GM18507 (cell line): ENCODE measurements around the gene PTS.
A peak's percentile ranks its signal among the peaks of the same experiment; 100 is the strongest.

Source experiments
- DNase-seq: peaks from one replicate; pipeline ENCODE4 v3.0.0; 2011; ENCODE audit warnings: low read depth; ENCODE audit not compliant: insufficient read length; ENCODE audit errors: extremely low spot score
- FAIRE-seq: peaks from 2 replicates; lab custom pipeline; 2011; peaks lifted over from hg19 to GRCh38; lab: Jason Lieb, UNC

PTS gene

DNA sequence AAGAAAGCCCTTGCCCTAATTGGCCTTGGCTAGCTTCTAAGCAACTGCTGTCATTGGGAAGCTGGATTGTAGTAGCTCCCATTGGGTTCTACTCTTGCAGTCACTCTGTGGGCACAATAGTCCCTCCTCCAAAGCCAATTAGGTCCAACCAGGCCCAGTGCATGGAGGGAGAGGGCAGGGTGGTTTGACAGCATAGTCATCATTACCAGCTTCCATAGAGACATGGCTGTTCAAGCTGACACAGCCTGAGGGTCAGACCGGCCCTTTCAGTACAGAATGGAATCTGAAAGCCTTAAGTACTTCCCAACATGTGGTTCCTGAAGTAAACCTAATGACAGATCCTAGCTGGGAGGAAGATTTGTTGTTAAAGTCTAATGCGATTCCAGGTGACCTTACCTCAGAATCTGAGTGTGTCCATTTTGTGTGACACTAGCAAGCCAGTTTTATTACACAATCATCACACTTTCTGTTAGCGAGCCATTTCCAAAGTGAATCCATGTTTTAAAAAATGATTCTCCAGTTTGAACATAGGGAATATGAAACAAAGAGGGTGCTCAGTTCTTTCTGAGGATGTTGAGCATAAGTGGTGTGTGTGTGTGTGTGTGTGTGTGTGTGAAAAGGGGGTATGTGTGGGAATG lies 27.5 kb downstream of the PTS start:
- DNase-seq, result no peak
- no peak for FAIRE-seq

DNA sequence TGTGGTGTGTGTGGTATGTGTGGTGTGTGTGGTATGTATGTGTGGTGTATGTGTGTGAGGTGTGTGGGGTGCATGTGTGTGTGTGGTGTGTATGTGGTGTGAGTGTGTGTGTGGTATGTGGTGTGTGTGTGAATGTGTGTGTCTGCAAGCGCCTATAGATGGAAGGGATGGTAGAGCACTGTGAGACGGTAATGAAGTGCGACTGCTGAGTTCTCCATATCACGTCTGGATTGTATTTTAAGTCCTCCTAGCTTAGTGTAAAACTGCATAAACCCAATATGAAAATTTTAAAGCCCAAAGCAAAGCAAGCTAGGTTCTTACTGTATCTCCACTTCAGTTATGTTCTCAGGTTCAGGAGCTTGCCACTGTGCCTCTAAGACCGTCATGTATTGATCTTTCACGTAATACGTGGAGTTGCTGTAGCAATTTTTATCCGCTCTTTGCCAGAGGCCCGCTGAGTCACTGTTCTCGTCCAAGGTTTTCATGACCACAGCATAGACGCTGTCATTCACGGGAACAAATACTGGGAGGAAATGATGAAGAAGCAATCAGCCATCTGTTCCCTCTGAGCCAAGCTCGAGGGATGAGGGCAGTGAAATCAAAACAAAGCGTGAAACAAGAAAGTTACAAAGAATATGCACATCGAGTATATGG lies 29.0 kb downstream of the PTS start:
- no peak for DNase-seq
- FAIRE-seq, result no peak

DNA sequence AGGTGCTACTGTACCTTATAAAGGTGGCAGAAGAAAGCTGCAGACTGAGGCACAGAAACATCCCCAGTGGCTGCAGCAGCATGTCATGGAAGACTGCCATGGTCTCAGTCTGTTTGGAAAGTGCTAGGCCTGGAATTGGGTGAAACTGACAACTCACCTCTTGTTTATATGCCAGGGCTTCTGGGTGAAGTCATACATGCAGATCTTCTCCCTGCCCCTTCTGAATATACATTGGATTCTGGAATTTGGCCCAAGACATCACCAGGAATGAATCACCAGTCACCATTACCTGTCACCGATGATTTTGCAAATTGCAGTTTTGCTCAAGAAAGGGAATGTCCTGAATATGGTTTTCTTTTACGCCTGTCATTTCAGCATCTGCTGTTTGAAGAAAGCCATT lies 34.3 kb downstream of the PTS start, which contains the start of gene PLET1:
PLET1 (minus strand) TSS at position 371 of the 400 bp plus-strand sequence; CDS start at position 100, 271 bp downstream.
- no peak for FAIRE-seq
- DNase-seq, result no peak

DNA sequence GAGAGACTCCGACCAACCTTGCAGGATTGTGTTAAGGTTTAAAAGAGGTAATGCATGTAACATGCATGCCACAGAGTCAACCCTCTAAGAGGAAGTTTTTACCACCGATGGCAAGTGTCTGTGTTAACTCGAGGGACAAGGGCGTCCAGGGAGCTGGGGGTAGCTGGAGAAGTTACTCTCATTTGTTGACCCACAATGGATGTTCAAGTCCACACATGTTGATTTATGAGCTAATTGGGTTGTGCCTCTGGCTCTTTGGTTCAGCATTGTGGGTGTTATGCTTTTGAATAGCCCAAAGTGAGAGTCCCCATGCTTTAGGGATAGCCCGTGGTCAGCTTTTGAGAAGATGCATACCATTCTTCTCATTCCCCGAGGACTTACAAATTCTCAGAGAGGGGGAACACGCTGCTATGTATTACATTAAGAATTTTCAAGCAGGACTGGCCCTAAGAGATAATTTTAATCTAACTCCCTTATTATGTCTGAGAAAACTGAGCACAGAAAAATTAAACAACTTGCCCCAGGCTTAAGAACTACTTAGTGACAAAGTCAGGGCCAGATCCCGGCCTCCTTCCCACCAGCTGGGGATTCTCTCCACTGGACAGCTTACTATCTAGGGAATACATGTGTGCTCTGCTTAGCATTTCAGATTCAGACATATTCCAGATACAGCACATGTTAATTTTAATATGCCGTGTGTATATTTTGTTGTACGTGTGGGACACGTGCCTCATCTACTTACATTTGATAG lies 39.6 kb downstream of the PTS start:
- DNase-seq (no peak), FAIRE-seq (no peak)

DNA sequence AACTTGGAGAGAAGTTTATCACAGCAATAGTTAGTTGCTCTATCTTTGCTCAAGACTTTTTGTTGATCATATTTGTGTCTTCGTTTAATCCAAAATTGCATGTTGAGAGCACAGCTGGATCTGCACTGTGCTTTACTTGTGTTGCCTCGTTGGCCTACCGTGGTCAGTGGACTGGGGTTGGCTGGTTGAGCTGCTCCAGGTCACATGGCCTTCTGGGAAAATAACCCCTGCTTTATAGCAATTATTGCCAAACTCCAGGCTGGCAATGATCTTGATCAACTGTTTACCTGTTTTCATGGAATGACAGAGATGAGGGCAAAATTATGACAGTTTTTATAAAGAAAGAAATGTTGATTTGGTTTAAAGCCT lies 40.2 kb downstream of the PTS start:
- no peak for DNase-seq
- FAIRE-seq, result no peak

DNA sequence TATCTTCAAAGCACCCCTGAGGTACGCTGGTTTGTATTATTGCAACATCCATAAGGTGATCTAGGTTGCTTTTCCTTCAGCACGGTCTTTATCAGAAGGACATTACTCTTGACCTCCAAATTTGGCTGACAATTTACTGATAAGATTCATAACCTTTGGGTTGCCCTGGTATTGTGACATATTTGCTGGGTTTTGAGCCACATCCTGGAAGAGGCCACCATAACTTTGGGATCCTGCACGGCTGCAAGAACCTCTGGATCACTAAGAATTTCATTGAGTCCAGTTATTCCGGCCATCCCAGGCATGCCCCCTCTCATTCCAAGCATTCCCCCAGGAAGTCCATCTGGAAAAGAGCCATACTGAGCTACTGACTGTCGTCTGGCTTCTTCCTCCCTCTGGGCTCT lies 41.0 kb downstream of the PTS start:
- no peak for FAIRE-seq
- DNase-seq, result no peak

DNA sequence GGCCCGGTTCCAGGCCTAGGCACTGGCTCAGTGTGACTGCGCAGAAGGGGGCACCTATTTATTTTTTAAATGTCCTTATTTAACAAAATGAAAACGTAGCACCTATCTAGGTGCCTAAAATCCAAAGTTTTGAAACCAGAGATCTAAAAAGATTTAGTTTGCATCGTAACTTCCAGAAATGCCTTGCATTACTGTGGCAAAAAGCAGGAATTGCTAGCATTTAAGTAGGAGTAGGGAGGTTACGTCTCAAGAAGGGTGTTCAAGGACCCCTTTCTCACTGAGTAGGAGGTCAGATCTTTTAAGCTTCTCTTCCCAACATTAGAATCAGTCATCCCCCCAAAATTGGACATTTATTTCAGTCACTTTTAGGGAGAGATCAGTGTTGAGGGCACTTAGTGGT lies 42.2 kb downstream of the PTS start:
- DNase-seq (no peak), FAIRE-seq (no peak)

DNA sequence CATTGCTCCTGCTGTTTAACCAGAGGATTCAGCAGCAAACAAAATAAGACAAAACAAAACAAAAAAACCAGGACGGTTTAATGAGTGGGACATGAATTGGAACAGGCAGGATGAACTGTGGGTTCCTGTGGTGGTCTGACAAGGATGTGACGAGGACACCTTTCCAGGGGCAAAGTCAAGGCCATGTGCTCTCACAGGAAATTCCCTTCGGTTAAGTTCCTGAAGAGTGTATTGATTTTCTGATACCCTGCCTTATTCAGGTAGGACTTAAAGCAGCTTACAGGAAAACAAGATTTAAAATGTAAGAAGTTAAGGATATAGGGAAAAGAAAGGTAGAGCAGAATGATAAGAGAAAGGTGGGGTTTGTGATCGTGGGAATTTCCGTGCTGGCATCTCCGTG lies 42.9 kb downstream of the PTS start:
- FAIRE-seq (no peak), DNase-seq (no peak)

DNA sequence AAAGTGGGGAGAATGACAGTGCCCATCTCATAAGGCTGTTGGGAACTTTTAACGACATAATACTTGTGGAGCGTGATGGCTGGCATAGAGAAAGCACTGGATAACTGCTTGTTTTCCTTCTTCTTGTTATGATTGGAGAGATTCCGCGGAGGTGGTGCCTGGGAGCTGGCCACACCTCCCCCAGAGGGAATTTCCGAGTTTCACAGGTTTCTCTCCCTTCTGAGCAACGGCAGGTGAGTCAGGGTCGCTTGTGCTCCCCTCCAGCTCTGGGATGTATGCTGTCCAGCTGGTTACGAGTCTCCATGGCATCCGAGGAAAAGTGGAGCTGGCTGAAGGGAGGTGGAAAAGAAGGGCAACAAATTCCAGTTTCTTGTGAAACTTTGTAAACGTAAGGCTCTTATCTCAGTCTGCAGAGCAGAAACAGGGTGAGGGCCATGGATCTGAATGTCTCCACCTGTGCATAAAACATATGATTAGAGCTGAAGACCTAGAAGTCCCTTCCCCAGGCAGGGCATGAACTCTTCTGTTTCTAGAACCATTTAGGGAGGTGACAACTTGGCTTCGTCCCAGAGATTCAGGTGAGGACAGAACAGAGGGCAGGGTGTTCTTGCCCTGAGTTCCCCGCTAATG lies 44.4 kb downstream of the PTS start:
- no peak for DNase-seq
- FAIRE-seq, result no peak

DNA sequence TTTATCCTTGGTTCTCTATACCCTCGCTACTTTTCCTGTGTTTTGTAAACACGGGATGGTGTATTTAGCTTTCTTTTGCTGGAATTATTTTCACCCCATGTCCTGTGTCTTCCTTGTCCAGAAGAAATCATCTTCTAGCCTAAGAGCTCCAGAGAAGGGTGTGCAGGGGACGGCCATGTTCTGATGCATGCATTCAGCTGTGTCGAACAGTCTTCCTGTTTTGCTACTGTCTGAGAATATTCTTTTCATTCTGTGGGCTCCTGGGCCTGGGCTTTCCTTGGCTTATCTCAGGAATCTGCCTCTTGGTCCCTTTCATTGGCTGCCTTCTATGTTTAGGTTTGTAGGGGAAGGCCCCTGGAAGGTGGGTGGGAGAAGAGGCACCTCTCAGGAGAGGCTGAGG lies 45.0 kb downstream of the PTS start:
- FAIRE-seq, result no peak
- no peak for DNase-seq

DNA sequence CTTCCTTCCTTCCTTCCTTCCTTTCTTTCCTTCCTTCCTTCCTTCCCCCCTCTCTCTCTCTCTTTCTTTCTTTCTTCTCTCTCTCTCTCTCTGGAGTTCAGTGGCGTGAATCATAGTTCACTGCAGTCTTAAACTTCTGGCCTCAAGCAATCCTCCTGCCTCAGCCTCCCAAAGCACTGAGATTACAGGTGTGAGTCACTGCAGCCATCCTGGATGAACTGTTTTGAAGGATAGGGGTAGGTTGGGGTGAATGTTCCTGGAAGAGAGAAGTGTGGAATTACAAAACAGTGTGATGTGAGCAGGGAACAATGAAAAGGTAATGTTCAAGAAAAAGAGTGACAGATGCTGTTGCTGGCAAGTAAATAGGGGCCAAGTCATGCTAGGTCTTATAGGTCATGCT lies 46.8 kb downstream of the PTS start:
- FAIRE-seq, result no peak
- no peak for DNase-seq

DNA sequence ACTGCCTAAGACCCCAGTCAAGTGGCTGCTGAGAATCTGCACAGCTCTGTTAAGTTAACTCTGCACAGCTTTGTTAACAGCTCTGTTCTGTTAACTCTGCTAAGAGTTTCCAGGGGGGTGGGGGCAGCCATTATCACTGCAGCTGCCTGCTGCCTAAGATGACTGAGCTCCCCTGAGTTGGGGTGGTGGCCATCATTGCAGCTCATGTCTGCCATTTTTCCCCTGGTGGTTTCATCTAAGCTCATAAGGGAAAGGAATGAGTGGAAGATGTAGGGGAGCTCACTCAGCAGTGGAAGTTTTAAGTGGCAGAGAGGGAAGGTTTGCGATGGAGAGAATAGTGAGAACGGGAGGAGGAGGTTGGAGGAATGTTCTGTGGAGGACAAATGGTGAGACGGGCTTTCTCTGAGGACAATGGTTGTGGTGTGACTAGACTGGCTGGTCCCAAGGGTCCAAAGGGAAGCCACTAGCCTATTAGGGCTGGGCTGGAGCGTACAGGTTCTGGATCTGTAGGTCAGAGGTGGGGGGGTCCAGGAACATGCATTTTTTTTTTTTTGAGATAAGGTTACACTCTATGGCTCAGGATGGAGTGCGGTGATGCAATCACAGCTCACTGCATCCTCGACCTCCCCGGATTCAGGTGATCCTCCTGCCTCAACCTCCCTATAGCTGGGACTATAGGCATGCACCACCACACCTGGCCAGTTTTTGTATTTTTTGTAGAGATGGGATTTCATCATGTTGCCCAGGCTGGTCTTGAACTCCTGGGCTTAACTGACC lies 48.0 kb downstream of the PTS start:
- no peak for FAIRE-seq
- no peak for DNase-seq

DNA sequence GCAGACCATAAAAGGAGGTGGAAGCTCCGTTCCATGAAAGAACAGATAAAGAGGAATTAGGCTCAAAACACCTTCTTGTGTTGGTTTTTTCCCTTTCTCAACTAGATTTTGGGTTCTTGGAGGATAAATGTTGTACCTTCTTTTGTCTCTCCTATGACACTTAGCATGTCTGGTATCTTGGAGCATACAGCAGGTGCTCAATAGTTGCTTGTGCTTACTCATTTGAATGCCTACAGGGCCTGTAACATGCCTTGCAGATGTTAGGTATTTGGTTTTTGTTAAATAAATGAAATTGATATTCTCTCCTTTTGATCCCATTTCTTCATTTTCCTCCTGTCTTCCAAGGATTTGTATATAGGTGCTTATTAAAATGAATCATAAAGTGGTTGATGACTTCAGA lies 50.8 kb downstream of the PTS start:
- FAIRE-seq (no peak), DNase-seq (no peak)

DNA sequence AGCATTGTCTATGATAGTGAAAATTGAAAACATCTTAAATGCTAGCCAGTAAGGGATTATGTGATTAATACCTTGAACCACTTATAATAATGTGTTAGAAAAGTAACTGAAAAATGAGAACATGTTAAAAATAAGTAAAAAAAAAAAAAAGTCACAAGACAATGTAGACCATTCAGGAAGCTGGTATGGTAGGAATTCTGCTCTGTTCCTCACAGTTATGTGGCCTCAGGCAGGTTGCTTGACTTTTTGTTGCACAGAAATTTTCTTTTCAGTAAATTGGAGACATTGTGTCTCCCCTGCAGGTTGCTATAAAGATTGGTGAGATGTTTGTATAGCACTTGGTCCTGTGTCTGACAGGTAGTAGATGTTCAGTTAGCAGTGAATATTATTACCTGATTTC lies 51.7 kb downstream of the PTS start:
- DNase-seq (no peak), FAIRE-seq (no peak)

DNA sequence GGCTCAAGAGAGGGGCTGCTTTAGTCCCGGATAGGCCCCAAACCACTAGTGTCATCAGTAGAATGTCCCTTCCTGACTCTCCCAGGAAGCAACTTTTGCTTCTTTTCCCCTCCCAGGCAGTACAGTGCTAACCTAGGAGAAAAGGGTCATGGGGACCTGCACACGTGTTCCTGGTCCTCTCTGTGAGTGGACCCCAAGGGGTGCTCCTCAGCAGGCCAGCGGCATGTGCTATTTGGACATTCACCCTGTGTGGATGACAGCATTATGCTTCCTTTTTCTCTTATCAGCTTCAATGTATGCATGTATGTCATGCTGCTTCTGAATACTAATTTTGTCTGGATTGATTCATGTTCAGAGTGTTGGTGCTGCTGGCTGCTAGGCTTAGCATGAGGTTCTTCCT lies 52.6 kb downstream of the PTS start:
- FAIRE-seq (no peak), DNase-seq (no peak)

DNA sequence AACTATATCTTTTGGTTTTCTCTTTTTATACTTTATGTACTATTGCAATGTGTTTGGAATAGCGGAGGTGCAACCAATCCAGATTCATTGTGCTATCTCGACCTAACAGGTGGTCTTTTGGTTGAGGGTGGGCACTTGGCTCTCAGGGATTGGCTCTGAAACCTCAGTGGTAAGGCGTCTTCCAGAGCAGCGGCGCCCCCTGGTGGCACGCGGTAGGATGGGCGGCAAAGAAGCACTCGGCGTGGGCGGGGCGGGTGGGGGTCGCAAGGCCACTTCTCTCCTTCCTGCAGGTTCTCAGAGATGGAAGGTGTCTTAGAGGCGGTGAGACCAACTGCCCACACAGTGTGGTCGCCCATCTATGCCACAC lies 53.7 kb downstream of the PTS start:
- FAIRE-seq (peak; percentile 56), DNase-seq (peak; percentile 45)

DNA sequence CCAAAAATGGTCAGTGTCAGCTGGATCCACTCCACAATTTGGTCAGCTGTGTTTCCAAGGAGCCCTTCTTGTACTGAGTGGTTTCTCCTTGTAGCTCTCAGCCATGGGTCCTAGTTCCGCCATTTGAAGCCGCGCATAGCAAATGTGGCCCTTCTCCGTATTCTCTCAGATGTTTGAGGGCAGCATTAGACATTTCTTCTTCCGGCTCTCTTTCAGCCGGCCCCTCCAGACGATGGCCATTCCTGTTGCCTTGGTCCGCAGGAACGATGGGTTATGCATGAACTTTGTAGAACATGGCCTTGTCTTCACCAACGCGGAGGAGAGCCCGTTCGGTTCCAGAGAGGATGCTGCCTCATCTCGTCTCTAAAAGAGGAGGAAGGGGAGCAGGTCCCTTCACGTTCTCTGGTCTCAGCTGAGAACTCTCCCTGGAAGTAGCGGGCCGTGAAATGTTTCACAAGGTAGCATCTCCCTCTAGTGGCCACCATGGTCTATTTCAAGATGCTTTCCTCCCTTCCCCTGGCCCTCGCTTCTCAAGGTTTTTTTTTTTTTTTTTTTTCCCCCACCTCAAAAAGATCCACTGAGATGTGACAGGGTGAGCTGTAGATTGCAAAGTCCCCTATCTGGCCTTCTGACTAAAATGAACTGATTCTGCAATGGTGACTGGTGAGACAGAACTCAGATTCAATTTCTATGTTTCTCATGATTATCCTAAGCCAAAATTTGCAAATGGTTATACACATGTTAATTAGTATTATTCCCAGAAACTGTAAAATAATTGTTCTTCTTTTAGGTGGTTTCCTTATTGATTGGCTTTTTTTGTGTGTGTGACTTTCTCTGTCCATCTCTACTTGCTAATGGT lies 54.3 kb downstream of the PTS start:
- FAIRE-seq, result peak; percentile 89
- DNase-seq, result peak; percentile 56

DNA sequence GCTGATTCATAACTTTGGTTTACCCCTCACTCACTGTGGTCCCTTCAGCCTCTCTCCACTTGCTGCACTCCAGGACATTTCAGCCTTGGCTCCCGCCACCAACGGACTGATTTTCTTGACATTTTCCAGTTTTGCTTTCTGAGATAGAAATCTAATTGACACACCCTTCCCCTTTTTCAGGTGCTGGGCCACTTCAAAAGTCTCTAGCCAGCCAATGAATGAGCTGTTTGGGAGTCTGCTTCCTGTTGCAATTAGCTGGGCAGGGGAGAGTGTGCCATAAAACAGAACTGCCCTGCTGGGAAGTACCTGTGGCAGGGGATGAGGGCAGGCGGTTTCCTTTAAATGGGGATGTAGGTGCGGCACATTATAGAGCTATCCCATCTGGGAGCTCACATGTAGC lies 55.5 kb downstream of the PTS start:
- FAIRE-seq (no peak), DNase-seq (no peak)
